HepG2 (cell line): ENCODE measurements around the gene AAR2. TPM values are rescaled to one million over a fixed set of nuclear protein-coding genes. Genes with fewer than 3 reads are reported as not detected.
A peak's percentile ranks its signal among the peaks of the same experiment; 100 is the strongest.

ENCODE experiments used
- CAMTA2 ChIP-seq: sonication (generic); formaldehyde crosslinking; IDR thresholded peaks from 2 replicates; pipeline ENCODE4 v1.4.0; 2020; ENCODE audit warnings: mild to moderate bottlenecking, missing genetic modification reagents, borderline replicate concordance
- CC2D1A ChIP-seq: sonication (generic); formaldehyde crosslinking; IDR thresholded peaks from 2 replicates; pipeline ENCODE4 v1.8.1; 2023; ENCODE audit warnings: mild to moderate bottlenecking, missing genetic modification reagents
- GATAD1 ChIP-seq: IDR thresholded peaks from 2 replicates; pipeline ENCODE4 v1.6.1; 2016; ENCODE audit warnings: missing genetic modification reagents, missing compliant biosample characterization
- HIVEP1 ChIP-seq: sonication (generic); formaldehyde crosslinking; IDR thresholded peaks from 2 replicates; pipeline ENCODE4 v1.4.0; 2020; ENCODE audit warnings: mild to moderate bottlenecking, missing genetic modification reagents
- KLF6 ChIP-seq: IDR thresholded peaks from 2 replicates; pipeline ENCODE4 v1.8.0; 2016; ENCODE audit warnings: missing biosample characterization, missing genetic modification reagents
- TEAD3 ChIP-seq: optimal IDR thresholded peaks from 2 replicates; pipeline ENCODE3; 2016; ENCODE audit warnings: borderline replicate concordance
- TP53 ChIP-seq: sonication (generic); formaldehyde crosslinking; conservative IDR thresholded peaks from 2 replicates; pipeline ENCODE4 v1.4.0; 2020; ENCODE audit warnings: missing genetic modification reagents
- ZFYVE20 ChIP-seq: sonication (generic); formaldehyde crosslinking; IDR thresholded peaks from 2 replicates; pipeline ENCODE4 v1.8.0; 2023; ENCODE audit warnings: low read depth, mild to moderate bottlenecking, moderate library complexity, missing genetic modification reagents, borderline replicate concordance
- ZNF335 ChIP-seq: sonication (generic); formaldehyde crosslinking; IDR thresholded peaks from 2 replicates; pipeline ENCODE4 v1.4.0; 2020; ENCODE audit warnings: missing genetic modification reagents
- ZNF441 ChIP-seq: sonication (generic); formaldehyde crosslinking; IDR thresholded peaks from 2 replicates; pipeline ENCODE4 v1.7.0; 2021; ENCODE audit warnings: missing genetic modification reagents, borderline replicate concordance
- ZNF607 ChIP-seq: sonication (generic); formaldehyde crosslinking; IDR thresholded peaks from 2 replicates; pipeline ENCODE4 v1.5.1; 2020; ENCODE audit warnings: missing genetic modification reagents, mild to moderate bottlenecking, borderline replicate concordance
- ZNF670 ChIP-seq: sonication (generic); formaldehyde crosslinking; IDR thresholded peaks from 2 replicates; pipeline ENCODE4 v1.8.0; 2022; ENCODE audit warnings: mild to moderate bottlenecking, missing genetic modification reagents, borderline replicate concordance
- ZNF768 ChIP-seq: sonication (generic); formaldehyde crosslinking; IDR thresholded peaks from 2 replicates; pipeline ENCODE4 v1.4.0; 2020; ENCODE audit warnings: missing genetic modification reagents
- ZNF773 ChIP-seq: sonication (generic); formaldehyde crosslinking; IDR thresholded peaks from 2 replicates; pipeline ENCODE4 v1.4.0; 2020; ENCODE audit warnings: missing genetic modification reagents, borderline replicate concordance
- polyA plus RNA-seq, 8 experiments: library from polyadenylated mRNA; depleted of rRNA in 3 of 8; stranded (reverse) in 7 of 8; unstranded in 1 of 8; fragments of >200 nt; fragmentation: Illumina TruSeq in 4 of 8; extraction: Trizol in 4 of 8; gene quantifications; 2 replicates each; pipeline versions ENCODE4 v1.2.1 to v1.2.3, GENCODE V29; 2011 to 2016; ENCODE audit warnings: low read depth in 4 of 8, missing spikeins in 1 of 8, mixed read lengths in 1 of 8; ENCODE audit not compliant: insufficient read depth in 1 of 8
- total RNA-seq, 5 experiments: library from RNA; depleted of rRNA; stranded (reverse); fragments of >200 nt; fragmentation: Illumina TruSeq; extraction: Trizol; gene quantifications; 2 replicates each; pipeline ENCODE4 v1.2.3, GENCODE V29; 2016; ENCODE audit warnings: low read depth in 1 of 5
- TF ChIP-seq, protein P1 (sequence below): sonication (generic); formaldehyde crosslinking; IDR thresholded peaks from 2 replicates; pipeline ENCODE4 v1.8.1; 2023; ENCODE audit warnings: missing genetic modification reagents, mild to moderate bottlenecking, borderline replicate concordance
- TF ChIP-seq, protein P2 (sequence below): sonication (generic); formaldehyde crosslinking; IDR thresholded peaks from 2 replicates; pipeline ENCODE4 v1.5.0; 2020; ENCODE audit warnings: mild to moderate bottlenecking, missing genetic modification reagents
- TF ChIP-seq, protein P3 (sequence below): sonication (generic); formaldehyde crosslinking; IDR thresholded peaks from 2 replicates; pipeline ENCODE4 v1.4.0; 2020; ENCODE audit warnings: missing genetic modification reagents
- TF ChIP-seq, protein P4 (sequence below): sonication (generic); formaldehyde crosslinking; conservative IDR thresholded peaks from 2 replicates; pipeline ENCODE4 v1.4.0; 2020; ENCODE audit warnings: missing genetic modification reagents
- TF ChIP-seq, protein P5 (sequence below): sonication (generic); formaldehyde crosslinking; IDR thresholded peaks from 2 replicates; pipeline ENCODE4 v1.5.1; 2020; ENCODE audit warnings: mild to moderate bottlenecking, missing genetic modification reagents, borderline replicate concordance

AAR2 gene
- total and polyA plus RNA-seq, 2 of the 13 experiments (the other 11 are each of a cell fraction or from before 2014, with no cell fraction given), result 45.2 to 46.2 TPM

DNA sequence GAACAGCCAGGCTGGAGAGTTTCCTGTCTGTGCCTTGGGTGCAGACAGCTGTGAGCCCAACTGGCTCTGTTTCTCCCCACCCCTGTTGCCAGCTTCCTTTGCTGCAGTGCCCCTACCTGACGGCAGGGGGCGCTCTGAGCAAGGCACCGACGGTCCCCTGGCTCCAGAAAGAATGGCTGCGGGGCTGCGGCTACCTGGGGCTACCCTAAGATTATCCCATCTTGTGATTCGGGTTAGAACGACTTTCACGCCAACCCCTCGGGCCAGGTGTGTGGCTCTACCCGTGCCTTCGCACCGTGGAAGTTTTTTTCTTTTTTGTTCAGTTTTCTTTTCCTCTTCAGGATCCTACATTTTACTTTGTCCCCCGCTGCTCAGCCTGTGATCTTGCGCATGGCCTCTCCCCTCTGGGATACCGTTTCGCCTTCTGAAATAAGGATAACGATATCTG, 33.4 kb upstream of the AAR2 start (continued):
- TF ChIP-seq, protein P1, sequence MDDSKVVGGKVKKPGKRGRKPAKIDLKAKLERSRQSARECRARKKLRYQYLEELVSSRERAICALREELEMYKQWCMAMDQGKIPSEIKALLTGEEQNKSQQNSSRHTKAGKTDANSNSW (CRISPR knock-in tag), result no peak
- TF ChIP-seq, protein P2, sequence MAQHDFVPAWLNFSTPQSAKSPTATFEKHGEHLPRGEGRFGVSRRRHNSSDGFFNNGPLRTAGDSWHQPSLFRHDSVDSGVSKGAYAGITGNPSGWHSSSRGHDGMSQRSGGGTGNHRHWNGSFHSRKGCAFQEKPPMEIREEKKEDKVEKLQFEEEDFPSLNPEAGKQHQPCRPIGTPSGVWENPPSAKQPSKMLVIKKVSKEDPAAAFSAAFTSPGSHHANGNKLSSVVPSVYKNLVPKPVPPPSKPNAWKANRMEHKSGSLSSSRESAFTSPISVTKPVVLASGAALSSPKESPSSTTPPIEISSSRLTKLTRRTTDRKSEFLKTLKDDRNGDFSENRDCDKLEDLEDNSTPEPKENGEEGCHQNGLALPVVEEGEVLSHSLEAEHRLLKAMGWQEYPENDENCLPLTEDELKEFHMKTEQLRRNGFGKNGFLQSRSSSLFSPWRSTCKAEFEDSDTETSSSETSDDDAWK (CRISPR knock-in tag), result no peak
- TF ChIP-seq ZNF670 (CRISPR knock-in tag), result no peak
- 0 out of 2 replicates have a peak, but pooled peaks have one; percentile 20 for TF ChIP-seq CAMTA2 (CRISPR knock-in tag)
- TF ChIP-seq CC2D1A, result no peak
- TF ChIP-seq, protein P3, sequence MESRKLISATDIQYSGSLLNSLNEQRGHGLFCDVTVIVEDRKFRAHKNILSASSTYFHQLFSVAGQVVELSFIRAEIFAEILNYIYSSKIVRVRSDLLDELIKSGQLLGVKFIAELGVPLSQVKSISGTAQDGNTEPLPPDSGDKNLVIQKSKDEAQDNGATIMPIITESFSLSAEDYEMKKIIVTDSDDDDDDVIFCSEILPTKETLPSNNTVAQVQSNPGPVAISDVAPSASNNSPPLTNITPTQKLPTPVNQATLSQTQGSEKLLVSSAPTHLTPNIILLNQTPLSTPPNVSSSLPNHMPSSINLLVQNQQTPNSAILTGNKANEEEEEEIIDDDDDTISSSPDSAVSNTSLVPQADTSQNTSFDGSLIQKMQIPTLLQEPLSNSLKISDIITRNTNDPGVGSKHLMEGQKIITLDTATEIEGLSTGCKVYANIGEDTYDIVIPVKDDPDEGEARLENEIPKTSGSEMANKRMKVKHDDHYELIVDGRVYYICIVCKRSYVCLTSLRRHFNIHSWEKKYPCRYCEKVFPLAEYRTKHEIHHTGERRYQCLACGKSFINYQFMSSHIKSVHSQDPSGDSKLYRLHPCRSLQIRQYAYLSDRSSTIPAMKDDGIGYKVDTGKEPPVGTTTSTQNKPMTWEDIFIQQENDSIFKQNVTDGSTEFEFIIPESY, result no peak
- TF ChIP-seq GATAD1 (CRISPR knock-in tag), result 0 out of 2 replicates have a peak, but pooled peaks have one; percentile 22
- TF ChIP-seq TEAD3 (CRISPR knock-in tag), result peak; percentile 41
- TF ChIP-seq ZFYVE20 (CRISPR knock-in tag), result no peak
- TF ChIP-seq, protein P4, sequence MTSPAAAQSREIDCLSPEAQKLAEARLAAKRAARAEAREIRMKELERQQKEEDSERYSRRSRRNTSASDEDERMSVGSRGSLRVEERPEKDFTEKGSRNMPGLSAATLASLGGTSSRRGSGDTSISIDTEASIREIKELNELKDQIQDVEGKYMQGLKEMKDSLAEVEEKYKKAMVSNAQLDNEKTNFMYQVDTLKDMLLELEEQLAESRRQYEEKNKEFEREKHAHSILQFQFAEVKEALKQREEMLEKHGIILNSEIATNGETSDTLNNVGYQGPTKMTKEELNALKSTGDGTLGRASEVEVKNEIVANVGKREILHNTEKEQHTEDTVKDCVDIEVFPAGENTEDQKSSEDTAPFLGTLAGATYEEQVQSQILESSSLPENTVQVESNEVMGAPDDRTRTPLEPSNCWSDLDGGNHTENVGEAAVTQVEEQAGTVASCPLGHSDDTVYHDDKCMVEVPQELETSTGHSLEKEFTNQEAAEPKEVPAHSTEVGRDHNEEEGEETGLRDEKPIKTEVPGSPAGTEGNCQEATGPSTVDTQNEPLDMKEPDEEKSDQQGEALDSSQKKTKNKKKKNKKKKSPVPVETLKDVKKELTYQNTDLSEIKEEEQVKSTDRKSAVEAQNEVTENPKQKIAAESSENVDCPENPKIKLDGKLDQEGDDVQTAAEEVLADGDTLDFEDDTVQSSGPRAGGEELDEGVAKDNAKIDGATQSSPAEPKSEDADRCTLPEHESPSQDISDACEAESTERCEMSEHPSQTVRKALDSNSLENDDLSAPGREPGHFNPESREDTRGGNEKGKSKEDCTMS (CRISPR knock-in tag), result no peak
- TF ChIP-seq KLF6, result no peak
- TF ChIP-seq, protein P5, sequence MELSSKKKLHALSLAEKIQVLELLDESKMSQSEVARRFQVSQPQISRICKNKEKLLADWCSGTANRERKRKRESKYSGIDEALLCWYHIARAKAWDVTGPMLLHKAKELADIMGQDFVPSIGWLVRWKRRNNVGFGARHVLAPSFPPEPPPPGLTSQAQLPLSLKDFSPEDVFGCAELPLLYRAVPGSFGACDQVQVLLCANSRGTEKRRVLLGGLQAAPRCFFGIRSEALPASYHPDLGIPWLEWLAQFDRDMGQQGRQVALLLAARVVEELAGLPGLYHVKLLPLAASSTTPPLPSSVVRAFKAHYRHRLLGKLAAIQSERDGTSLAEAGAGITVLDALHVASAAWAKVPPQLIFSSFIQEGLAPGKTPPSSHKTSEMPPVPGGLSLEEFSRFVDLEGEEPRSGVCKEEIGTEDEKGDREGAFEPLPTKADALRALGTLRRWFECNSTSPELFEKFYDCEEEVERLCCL (CRISPR knock-in tag), result no peak
- no peak for TF ChIP-seq ZNF607 (CRISPR knock-in tag)
- TF ChIP-seq ZNF773 (CRISPR knock-in tag), result no peak
- no peak for TF ChIP-seq ZNF768 (CRISPR knock-in tag)
- TF ChIP-seq HIVEP1 (CRISPR knock-in tag), result no peak
- TF ChIP-seq ZNF335 (CRISPR knock-in tag), result no peak
- no peak for TF ChIP-seq TP53 (CRISPR knock-in tag)
- TF ChIP-seq ZNF441, result 0 out of 2 replicates have a peak, but pooled peaks have one; percentile 39
